PC-3 (cell line): ENCODE results near the gene C1QTNF2.

Source experiments
- CTCF ChIP-seq: fragments of 300-600 bp; sonication (generic); conservative IDR thresholded peaks from 2 replicates; pipeline ENCODE4 v1.5.1; 2017; ENCODE audit warnings: antibody characterized with exemption, low read depth, mild to moderate bottlenecking, low read length
- EZH2 ChIP-seq: fragments of 300-600 bp; sonication (generic); IDR thresholded peaks from one replicate; pipeline ENCODE4 v1.6.1; 2017; ENCODE audit warnings: antibody characterized with exemption, mild to moderate bottlenecking, low read length; ENCODE audit not compliant: unreplicated experiment

- no peak for TF ChIP-seq CTCF
- no peak for TF ChIP-seq EZH2
Observed at GRCh38 chr5:160305319-160305718, 65.1 kb downstream of the C1QTNF2 start.
